K562 (cell line): Measurements from ENCODE around the gene MDFIC.

Experiments
- ATF7 ChIP-seq: fragments of 450-650 bp; IDR thresholded peaks from 2 replicates; pipeline ENCODE4 v1.7.1; 2014; ENCODE audit warnings: mild to moderate bottlenecking, moderate library complexity
- HDAC2 ChIP-seq: fragments of 450-650 bp; IDR thresholded peaks from 2 replicates; pipeline ENCODE4 v1.6.1; 2016; ENCODE audit warnings: mild to moderate bottlenecking
- TF ChIP-seq, protein P1 (sequence below), 3 experiments: IDR thresholded peaks in 2 of 3; conservative IDR thresholded peaks in 1 of 3; 2 replicates each; pipeline ENCODE4 v1.5.1; 2011 to 2012; ENCODE audit warnings: low read length in 3 of 3, mild to moderate bottlenecking in 3 of 3, control low read depth in 2 of 3, improper control_type of control experiment in 1 of 3, inconsistent platforms in 1 of 3, low read depth in 1 of 3, mixed read lengths in 1 of 3, moderate library complexity in 1 of 3; ENCODE audit not compliant: insufficient read depth in 2 of 3

DNA sequence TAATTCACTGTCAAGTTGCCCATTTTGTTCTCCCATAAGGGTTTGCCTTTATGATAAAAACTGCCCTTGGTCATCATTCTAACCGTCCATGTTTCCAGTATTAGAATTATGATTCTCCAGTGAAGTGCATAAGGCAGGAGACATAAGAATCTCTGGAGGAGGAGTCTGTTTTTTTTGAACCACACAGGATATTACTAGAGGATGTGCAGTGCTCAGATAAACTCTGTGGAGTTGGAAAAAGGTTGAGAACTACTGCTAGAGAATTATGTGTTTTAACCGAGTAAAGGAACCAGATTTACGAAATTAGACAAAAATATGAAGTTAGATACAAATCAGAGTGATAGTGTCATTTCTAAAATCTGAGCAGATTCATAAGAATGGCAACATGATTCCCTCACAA, 40.5 kb downstream of the MDFIC start:
- no peak for TF ChIP-seq ATF7
- TF ChIP-seq, protein P1, sequence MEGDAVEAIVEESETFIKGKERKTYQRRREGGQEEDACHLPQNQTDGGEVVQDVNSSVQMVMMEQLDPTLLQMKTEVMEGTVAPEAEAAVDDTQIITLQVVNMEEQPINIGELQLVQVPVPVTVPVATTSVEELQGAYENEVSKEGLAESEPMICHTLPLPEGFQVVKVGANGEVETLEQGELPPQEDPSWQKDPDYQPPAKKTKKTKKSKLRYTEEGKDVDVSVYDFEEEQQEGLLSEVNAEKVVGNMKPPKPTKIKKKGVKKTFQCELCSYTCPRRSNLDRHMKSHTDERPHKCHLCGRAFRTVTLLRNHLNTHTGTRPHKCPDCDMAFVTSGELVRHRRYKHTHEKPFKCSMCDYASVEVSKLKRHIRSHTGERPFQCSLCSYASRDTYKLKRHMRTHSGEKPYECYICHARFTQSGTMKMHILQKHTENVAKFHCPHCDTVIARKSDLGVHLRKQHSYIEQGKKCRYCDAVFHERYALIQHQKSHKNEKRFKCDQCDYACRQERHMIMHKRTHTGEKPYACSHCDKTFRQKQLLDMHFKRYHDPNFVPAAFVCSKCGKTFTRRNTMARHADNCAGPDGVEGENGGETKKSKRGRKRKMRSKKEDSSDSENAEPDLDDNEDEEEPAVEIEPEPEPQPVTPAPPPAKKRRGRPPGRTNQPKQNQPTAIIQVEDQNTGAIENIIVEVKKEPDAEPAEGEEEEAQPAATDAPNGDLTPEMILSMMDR (IDR thresholded peaks at IDR 0.05 in 2 of 3, conservative IDR thresholded peaks at IDR 0.05 in 1 of 3; ENCODE audit: insufficient read depth in 2 of 3, low read depth in 1 of 3, low read length in 3 of 3) = no peak
- no peak for TF ChIP-seq HDAC2
